Activated CD8-positive, alpha-beta memory T cell treated with anti-CD3 and anti-CD28 coated beads, Interleukin-2, amount 50 U/mL, for 48 hours (primary cell): ENCODE measurements around the gene QRICH1.
"Not testable (repeated sequence)": the region's sequence is repeated elsewhere in the genome, so short reads cannot be mapped to it uniquely, and the experiment has no call there.

Experiments
- DNase-seq: peaks from one replicate; pipeline ENCODE4 v3.0.0-alpha.2; 2020

Gene QRICH1

GRCh38 chr3:49015765-49016164 lies 78.1 kb downstream of the QRICH1 start:
- no peak for DNase-seq

GRCh38 chr3:49015072-49015471 lies 78.8 kb downstream of the QRICH1 start:
- no peak for DNase-seq

- DNase-seq = no peak
These were observed 79.9 kb downstream of the QRICH1 start for GRCh38 chr3:49013738-49014660.

DNA sequence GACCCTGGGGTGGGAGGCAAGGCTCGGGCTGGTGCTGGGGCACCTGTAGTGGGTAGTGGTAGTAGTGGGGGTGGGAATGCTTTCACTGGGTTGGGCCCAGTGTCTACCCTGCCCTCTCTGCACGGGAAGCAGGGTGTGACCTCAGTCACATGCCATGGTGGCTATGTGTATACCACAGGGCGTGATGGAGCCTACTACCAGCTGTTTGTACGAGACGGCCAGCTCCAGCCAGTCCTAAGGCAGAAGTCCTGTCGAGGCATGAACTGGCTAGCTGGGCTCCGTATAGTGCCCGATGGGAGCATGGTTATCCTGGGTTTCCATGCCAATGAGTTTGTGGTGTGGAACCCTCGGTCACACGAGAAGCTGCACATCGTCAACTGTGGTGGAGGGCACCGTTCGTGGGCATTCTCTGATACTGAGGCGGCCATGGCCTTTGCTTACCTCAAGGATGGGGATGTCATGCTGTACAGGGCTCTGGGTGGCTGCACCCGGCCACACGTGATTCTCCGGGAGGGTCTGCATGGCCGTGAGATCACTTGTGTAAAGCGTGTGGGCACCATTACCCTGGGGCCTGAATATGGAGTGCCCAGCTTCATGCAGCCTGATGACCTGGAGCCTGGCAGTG lies 80.6 kb downstream of the QRICH1 start:
- no peak for DNase-seq

DNA sequence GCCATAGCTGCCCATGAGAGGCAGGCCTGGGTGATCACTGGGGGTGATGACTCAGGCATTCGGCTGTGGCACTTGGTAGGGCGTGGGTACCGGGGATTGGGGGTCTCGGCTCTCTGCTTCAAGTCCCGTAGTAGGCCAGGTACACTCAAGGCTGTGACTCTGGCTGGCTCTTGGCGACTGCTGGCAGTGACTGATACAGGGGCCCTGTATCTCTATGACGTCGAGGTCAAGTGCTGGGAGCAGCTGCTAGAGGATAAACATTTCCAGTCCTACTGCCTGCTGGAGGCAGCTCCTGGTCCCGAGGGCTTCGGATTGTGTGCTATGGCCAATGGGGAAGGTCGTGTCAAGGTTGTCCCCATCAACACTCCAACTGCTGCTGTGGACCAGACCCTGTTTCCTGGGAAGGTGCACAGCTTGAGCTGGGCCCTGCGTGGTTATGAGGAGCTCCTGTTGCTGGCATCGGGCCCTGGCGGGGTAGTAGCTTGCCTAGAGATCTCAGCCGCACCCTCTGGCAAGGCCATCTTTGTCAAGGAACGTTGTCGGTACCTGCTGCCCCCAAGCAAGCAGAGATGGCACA lies 81.3 kb downstream of the QRICH1 start:
- peak; percentile 53 for DNase-seq

DNA sequence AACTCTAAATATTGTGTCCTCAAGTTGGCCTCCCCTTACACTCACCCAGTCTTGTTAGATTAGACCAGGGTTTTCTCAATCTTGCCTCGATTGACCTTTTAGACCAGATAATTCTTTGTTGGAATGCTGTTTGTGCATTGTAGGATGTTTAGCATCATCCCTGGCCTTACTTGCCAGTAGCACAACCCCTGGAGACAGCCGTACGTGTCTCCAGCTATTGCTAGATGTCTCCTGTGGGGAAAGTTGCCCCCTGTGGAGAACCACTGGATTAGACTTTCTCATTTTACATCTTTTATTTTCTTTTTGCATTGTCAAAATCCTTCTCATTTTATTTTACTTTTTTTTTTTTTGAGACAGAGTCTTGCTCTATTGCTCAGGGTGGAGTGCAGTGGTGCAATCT lies 84.5 kb downstream of the QRICH1 start:
- no peak for DNase-seq

- not testable (repeated sequence) for DNase-seq
These were observed 85.2 kb downstream of the QRICH1 start for GRCh38 chr3:49008627-49009026.

- peak; percentile 92 for DNase-seq
These were observed 85.9 kb downstream of the QRICH1 start for GRCh38 chr3:49007771-49008528.

- peak; percentile 98 for DNase-seq
These were observed 86.7 kb downstream of the QRICH1 start, which contains the start of gene WDR6 for GRCh38 chr3:49007068-49007770. Gene WDR6 (plus strand): TSS chr3:49007391. CDS start chr3:49007432, 41 bp downstream.

GRCh38 chr3:49006408-49007067 lies 87.3 kb downstream of the QRICH1 start:
- no peak for DNase-seq

DNA sequence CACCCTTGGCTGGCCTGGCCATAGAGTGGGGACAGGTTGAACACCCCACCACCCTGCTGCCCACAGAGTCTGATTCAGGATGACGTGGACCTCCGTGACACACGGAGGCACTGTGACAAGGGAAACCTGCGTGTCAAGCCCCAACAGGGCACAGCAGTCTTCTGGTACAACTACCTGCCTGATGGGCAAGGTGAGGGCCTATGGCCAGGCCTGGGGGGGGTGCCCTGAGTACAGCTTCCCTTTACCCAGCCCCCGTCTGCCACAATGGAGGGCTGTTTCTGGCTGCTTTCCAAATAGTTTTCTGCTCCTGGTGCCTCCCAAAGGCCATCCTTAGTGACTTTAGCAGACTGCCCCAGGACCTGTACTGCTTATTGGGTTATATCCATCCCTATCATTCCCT lies 87.9 kb downstream of the QRICH1 start:
- DNase-seq = no peak

- no peak for DNase-seq
These were observed 88.6 kb downstream of the QRICH1 start for GRCh38 chr3:49005303-49005680.

DNA sequence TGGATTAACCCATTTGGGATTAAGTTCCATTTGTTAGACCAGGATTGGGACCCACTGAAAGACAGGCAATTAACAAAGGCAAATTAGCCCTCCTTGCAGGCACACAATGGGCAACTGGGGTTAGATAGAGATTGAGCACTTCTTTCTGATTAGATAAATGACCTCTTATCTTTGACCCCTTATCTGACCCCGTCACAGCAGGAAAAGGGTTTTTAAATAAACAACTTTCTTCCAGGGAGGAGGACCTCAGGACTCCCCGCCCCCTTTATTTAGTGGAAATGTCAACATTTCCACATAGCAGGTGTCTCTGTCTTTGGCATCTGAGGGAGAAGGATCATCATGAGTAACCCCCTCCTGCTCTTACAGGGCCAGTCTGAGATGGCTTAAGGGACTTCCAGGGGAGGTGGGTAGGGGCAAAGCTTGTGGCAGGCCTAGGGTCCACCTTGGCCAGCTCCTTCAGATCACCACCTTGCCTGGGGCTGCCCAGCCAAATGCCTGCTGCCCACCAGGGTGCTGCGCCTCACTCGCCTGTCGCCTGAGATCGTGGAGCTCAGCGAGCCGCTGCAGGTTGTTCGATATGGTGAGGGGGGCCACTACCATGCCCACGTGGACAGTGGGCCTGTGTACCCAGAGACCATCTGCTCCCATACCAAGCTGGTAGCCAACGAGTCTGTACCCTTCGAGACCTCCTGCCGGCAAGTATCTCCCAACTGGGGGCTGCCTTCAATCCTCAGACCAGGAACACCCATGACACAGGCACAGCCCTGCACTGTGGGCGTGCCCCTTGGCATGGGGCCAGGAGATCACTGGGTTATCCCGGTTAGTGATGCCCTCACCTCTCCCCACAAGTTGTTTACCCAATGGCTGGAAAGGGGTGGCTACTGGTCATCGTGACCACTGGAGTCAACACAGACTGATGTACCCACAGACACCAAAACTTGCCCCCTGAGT lies 89.2 kb downstream of the QRICH1 start:
- no peak for DNase-seq

GRCh38 chr3:49001155-49001554 lies 92.7 kb downstream of the QRICH1 start:
- DNase-seq = no peak

GRCh38 chr3:48999085-48999858 lies 94.6 kb downstream of the QRICH1 start:
- DNase-seq = no peak

GRCh38 chr3:48997714-48998637 lies 95.9 kb downstream of the QRICH1 start:
- DNase-seq = no peak

GRCh38 chr3:48997102-48997635 lies 96.7 kb downstream of the QRICH1 start:
- no peak for DNase-seq

- no peak for DNase-seq
These were observed 97.2 kb downstream of the QRICH1 start for GRCh38 chr3:48996640-48997039.
